Stimulated activated CD8-positive, alpha-beta memory T cell treated with anti-CD3 and anti-CD28 coated beads, Interleukin-15, amount 100 ng/mL, for 48 hours (primary cell): ENCODE results near the gene PRKACA.

Experiments used
- DNase-seq, 2 donors: peaks; one replicate each; pipeline ENCODE4 v3.0.0-alpha.2; 2020; ENCODE audit warnings: low read depth in 2 of 2

Gene PRKACA

DNA sequence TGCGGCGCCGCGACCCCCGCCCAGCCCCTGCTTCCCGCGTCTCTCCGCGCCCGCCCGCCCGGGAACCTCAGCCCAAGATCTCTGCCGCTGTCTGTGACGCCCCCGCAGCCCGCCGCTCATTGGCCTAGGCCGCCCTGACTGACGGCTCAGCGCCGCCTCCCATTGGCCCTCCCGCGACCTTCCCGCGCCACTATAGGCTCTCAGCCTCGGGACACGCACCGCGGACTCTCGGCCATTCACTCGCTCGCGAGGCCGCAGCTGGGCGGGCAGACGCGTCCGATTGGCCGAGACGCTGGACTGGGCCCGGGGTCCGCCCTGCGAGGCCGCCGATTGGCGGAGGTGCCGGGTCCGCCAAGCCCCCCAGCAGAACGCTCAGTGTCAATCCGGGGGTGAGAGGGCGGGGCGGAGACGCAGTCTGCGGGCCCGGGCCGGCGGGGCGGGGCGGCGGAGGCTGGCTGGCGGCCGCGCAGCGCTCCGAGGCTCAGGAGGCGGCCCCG, at the start of gene PRKACA:
TSS of gene PRKACA (minus strand) at position 95 of the 497 bp plus-strand sequence. CDS start 215 bp downstream, outside the sequence.
- DNase-seq, result peak; percentile 99

DNA sequence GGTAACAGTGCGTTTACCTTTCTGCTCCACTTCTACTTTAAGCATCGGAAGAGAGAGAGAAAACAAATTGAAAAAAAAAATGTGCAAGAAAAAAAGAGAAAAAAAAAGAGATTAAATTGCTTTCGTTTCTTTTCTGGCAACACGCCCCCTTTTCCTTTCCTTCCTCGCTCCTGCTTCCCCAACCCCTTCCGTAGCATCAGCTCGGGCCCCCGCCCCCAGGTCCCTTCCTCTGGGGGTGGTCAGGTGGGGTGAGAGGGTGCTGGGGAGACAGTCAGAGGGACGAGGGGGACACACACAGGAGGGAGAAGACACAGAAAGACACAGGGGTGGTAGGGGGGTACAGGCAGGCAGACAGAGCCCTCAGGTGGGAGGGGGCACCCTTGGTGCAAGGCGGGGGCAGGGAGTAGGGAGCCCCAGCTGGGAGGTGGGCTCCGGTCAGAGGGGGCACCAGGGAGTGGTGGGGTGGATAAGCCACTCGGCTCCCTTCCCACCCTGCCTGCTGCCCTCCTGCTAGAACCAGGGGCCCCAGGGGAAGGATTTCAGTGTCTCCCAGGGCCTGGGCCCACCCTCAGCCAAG, 49.5 kb upstream of the PRKACA start:
- no peak for DNase-seq

GRCh38 chr19:14165990-14166830, 48.6 kb upstream of the PRKACA start:
- DNase-seq, result no peak

DNA sequence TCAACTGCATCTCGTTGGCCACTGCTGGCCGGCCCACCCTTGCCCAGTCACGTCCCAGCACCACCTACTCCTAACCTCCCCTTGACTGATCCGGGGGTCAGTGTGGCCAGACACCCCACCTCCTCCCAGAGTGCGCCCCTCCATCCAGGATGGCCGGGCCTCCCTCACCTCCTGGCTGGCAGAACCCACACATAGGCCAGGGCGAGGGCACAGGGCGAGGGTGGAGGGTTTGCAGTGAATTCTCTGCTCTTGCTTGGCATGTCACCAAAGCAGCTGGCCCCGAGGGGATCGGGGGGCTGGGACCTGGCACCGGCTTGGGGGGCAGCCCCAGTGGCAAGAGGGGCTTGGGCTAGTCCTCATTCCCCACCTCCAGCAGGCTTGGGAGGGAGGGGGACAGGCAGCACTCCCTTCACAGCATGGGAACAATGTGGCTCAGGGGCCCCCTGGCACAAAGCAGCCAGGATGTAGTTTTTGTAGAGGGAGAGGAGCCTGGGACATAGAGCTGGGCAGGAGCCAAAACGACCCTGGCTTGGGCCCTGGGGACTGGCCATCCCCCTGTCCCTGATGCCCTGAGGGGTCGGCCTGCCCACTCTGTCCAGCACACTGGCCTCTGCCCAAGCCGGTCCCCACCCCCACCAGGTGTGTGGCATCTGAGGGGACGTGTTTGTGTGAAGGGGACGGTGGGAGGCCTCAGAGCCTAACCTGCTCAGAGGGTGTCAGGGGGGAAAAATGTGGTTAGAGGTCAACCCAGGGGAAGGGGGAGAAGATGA, 47.3 kb upstream of the PRKACA start:
- no peak for DNase-seq

DNA sequence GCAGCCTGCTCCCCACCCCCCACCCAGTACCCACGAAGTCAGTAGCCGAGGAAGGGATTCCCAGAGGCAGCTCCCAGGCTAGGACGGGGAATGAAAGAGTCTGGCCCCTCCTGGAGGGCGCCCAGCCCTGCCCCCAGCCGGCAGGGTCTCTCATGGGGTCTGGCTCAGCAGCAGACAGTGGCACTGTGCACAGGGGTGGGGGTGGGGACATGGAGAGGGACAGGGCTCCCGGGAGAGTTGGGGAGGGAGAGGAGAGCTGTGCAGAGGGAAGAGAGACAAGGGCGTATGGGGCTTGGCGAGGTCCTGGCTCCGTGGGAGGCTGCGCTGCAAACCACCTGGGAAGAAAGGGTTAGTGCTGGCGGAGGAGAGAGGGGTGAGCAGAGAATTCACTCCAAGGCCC, 46.5 kb upstream of the PRKACA start:
- no peak for DNase-seq

GRCh38 chr19:14162871-14163297, 45.3 kb upstream of the PRKACA start:
- no peak for DNase-seq

DNA sequence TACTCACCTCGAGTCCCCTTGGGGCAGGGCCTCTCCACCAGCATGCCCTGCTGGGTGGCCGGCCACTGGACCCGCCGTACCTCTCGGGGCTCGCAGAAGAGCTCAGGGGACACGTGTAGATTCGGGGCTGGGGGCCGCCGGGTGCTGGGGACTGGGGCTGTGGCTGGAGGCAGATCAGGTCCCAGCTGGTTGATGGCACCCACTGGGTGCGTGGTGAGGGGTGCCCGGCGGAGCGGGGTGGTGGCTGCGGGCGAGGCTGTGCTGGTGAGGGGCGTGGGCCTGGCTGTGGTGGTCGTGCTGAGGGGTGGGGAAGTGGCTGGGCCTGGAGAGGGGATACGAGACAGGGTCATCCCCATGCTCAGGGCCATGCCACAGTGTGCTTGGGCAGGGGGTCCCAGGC, 43.7 kb upstream of the PRKACA start:
- DNase-seq, result no peak

DNA sequence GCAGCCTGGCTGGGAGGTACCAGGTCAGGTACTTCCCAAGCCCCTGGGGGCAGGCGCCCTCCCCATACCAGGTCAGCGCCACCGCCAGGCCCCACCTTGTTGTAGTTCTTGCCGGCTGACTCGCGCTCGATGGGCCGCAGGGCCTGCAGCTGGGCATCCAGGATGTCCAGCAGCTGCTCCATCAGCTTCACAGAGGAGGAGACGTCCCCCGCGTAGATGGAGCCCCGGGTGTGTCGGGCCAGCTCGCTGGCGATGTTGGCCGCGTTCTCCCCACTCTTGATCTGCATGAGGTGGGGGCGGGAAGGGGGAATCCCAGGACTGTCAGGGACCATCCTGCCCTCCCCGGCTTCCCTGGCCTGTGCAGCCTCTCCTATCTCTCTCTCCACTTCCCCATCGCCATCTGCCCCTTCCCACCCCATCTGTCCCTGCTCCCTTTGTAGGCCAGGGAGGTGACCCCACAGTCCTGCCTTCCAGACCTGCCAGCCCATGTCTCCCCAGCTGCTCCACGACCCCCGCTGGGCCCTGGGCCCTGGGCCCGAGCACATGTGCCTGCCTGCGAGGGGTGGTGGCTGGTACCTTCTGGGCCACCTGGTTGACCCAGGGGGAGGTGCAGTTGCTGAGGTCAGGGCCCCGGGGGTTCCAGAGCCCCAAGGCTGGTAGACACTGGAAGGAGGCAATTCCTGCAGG, 42.6 kb upstream of the PRKACA start:
- DNase-seq, result no peak

DNA sequence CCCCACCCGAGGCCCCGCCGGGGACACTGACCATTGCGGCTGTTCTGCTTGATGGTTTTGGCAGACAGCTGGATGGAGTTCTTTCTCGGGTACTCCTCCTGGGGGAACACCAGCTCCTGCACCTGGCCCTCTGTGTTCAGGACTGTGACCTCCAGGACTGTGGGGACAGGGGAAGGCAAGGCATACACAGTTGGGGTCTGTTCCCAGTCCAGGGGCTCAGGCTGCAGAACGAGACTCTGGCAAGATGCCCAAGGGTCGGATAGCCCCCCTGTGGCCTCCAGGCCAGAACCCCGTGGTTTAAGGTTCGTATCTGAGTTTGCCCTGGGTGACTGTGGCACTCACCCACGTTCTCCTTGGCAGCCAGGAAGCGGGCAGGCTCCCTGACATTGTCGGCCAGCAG, 41.5 kb upstream of the PRKACA start:
- no peak for DNase-seq

DNA sequence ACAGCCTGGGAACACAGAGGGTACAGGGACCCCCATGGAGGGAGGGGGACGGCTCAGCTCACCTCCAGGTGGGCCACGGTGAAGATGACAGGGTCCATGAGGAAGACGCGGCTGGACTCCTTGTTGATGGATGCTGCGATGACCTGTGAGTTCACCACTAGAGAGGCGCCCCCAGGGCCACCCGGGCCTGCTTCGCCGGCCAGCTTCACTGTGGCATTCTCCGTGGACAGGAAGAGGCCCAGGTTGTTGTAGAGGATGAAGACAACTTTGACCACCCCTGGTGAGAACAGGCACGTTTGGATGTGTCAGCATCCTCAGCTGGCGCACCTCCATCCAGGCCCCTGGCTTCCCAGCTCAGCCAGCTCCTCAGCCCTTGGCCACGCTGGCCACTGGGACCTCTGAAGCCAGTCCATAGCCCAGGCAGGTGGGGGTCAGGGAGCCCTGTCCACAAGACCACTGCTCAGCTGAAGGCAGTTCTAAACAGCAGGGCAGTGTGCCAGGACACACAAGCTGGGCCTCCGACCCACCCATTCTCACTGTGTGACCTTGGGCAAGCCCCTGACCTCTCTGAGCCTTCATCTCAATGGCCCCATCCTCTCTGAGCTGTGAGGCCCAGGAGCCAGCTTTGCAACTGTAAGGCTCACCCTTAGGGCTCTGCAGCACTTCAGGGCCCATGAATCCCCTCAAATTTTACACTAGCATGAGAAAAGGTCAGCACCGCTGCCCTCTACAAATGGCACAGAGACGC, 40.9 kb upstream of the PRKACA start:
- no peak for DNase-seq

- DNase-seq, result no peak
Observed at GRCh38 chr19:14156971-14157717, 39.6 kb upstream of the PRKACA start.

DNA sequence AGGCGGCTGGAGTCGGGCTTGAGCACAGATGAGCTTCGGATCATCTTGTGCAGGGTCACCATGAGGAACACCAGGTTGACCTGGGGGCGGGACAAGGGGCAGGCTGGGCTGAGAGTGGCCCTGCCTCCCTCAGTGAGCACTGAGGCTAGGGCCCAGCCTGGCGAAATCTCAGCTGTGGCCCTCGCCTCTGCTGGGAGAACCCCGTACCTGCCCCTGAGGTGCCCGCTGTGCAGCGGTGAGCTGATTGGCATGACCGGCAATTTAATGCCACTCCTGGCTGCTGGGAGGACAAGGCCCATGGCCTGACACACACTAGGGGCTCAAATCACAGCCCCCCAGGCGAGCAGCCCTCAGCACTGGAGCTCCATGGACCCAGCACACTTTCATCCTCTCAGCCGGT, 38.6 kb upstream of the PRKACA start:
- no peak for DNase-seq

DNA sequence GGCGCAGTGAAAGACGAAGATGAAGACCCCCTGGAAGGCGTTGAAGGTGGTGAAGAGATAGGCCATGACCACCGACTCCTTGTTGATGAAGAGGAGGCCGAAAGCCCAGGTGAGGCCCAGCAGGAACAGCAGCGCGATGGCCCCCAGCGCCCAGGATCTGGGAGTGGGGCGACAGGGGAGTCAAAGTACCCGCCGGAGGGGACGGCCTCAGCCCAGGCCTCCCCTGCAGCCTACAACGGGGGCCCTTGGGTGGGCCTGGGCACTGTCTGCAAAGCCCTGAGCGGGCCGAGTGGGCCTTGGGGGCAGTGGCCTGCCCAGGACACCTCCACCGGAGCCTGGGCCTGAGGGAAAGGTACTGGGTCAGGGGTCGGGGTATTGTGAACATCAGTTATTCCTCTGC, 37.8 kb upstream of the PRKACA start:
- no peak for DNase-seq

DNA sequence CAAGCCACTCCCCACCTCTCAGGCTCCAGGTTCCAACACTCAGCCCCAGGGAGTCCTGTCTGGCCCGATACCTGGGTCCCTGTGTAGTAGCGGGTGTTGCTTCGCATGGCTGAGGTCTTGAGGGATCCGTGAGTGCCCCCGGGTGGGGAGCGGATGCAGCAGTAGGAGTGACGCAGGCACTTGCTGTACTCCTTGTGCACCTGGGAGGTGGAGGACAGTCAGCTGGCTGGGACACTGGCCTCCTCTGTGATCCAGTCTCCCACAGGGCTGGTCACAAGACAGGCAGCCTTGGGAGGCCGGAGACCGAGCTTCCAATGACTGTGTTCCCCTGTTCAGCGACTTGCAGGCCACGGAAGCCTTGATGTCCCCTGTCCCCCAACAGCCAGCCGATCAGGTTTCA, 35.2 kb upstream of the PRKACA start:
- DNase-seq, result no peak

DNA sequence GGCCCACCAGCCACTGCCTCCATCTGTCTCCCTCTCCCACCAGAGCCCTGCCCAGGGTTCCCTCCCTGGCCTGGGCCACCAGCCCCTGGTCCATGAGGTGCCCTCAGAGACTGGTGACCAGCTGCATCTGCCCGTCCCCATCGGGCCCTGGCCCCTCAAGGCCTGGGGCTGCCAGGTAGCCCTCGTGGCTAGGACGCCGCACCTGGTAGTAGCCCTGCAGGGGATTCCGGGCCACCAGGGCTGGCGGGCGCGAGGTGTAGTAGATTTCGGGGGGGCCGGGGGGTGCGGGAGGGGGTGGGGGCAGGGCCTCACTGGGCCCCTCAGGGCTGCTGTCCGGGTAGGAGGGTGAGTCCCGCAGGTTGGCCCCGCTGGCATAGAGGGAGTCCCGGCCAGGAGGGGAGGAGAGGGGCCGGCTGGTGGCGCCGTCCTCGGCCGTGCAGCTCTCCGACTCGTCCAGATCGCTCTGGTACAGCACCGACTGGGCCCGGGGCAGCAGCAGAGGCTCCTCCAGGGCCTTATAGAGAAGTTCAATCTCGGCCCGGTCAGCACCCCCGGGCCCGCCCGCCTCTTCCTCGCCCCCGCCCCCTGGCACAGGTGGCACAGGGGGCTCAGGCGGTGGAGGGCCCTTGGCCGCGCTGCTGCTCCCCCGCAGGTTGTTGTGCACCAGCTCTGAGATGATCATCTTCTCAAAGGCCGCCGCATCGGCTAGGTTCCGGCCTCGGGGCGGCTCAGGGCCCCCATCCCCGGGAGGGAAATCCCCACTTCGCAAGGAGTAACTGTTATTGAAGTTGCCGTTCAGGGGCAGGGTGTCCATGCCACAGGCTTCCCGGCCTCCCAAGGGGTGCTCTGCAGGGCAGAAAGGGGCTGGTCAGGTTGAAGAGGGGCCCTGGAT, 33.5 kb upstream of the PRKACA start:
- DNase-seq, result no peak

- no peak for DNase-seq
Observed at GRCh38 chr19:14150041-14150769, 32.6 kb upstream of the PRKACA start.

- no peak for DNase-seq
Observed at GRCh38 chr19:14149509-14149994, 32.0 kb upstream of the PRKACA start.

GRCh38 chr19:14148751-14149410, 31.3 kb upstream of the PRKACA start:
- DNase-seq, result no peak
